Suprapubic skin (tissue), 4 donors: Measurements from ENCODE around the gene PKN2. TPM values are rescaled to one million over a fixed set of nuclear protein-coding genes. Genes with fewer than 3 reads are reported as not detected.

Source experiments
- DNase-seq, 2 donors: peaks; one replicate each; pipeline ENCODE4 v3.0.0-alpha.2; 2019; ENCODE audit warnings: low spot score in 2 of 2
- H3K27ac ChIP-seq: fragments of 200-600 bp; sonication (generic); one replicate; pipeline ENCODE4 v1.5.1; 2019
- H3K27me3 ChIP-seq: fragments of 200-600 bp; sonication (generic); one replicate; pipeline ENCODE4 v1.5.1; 2019
- H3K36me3 ChIP-seq: fragments of 200-600 bp; sonication (generic); one replicate; pipeline ENCODE4 v1.5.1; 2019
- H3K4me1 ChIP-seq: fragments of 200-600 bp; sonication (generic); one replicate; pipeline ENCODE4 v1.5.1; 2019
- H3K4me3 ChIP-seq: fragments of 200-600 bp; sonication (generic); one replicate; pipeline ENCODE4 v1.5.1; 2019; ENCODE audit warnings: mild to moderate bottlenecking
- H3K9me3 ChIP-seq: fragments of 200-600 bp; sonication (generic); one replicate; pipeline ENCODE4 v1.5.1; 2019
- EP300 ChIP-seq: sonication (generic); formaldehyde crosslinking; IDR thresholded peaks from one replicate; pipeline ENCODE4 v1.6.1; 2017; ENCODE audit warnings: antibody characterized with exemption
- POLR2A ChIP-seq, 2 donors: fragments of 450-650 bp; IDR thresholded peaks; one replicate each; pipeline ENCODE4 v1.6.1; 2017; ENCODE audit warnings: antibody characterized with exemption in 2 of 2, mild to moderate bottlenecking in 2 of 2, moderate library complexity in 2 of 2
- POLR2AphosphoS5 ChIP-seq, 3 donors: sonication (generic); formaldehyde crosslinking; IDR thresholded peaks; one replicate each; pipeline ENCODE4 v1.6.1; 2017; ENCODE audit warnings: antibody characterized with exemption in 3 of 3
- WGBS: methylation state at CpG from one replicate; pipeline ENCODE4 v1.1.5; 2018; 5-methylcytosine and 5-hydroxymethylcytosine counted together
- total RNA-seq, 4 donors: library from RNA; depleted of rRNA; stranded (reverse); fragments of >200 nt; gene quantifications; one replicate each; pipeline ENCODE4 v1.1.0, GENCODE V29; 2016
- TF ChIP-seq, protein P1 (sequence below), 2 donors: fragments of 200-600 bp in 1 of 2; fragments of 450-650 bp in 1 of 2; sonication (generic) in 1 of 2; IDR thresholded peaks; one replicate each; pipeline ENCODE4 v1.5.1; 2016 to 2019; ENCODE audit warnings: antibody characterized with exemption in 2 of 2, mild to moderate bottlenecking in 1 of 2, moderate library complexity in 1 of 2

PKN2 gene
- total RNA-seq, 4 donors from 2014 or later, result 17.7 to 68.2 (median 33.6) TPM

DNA sequence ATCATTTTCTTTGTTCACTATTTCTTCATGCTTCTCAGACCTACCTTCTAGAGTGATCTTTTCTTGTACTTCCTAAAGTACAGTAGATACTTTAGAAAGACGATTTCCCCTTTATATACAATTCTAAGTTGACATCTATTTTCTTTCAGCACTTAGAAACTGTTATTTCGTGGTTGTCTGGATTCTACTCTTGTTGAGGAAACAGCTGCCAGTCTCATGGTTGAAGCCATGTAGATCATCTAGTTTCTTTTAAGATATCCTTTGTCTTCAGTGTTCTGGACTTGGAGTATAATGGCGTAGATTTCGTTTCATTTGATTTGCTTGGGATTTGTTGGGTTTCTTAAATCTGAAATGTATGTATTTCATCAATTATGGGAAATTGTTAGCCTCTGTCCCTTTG is 67.6 kb downstream of the PKN2 start:
- WGBS, result 92% methylated on average over 4 of the region's 4 CpGs
- no peak overlapping the region for H3K27ac ChIP-seq
- no peak for DNase-seq
- no peak overlapping the region for H3K4me3 ChIP-seq
- no peaks in the 10 kb centered on the region for H3K9me3 ChIP-seq
- TF ChIP-seq POLR2A (IDR thresholded peaks at IDR 0.05), result no peak
- TF ChIP-seq EP300, result no peak
- no peak for TF ChIP-seq POLR2AphosphoS5 (IDR thresholded peaks at IDR 0.05)
- TF ChIP-seq, protein P1, sequence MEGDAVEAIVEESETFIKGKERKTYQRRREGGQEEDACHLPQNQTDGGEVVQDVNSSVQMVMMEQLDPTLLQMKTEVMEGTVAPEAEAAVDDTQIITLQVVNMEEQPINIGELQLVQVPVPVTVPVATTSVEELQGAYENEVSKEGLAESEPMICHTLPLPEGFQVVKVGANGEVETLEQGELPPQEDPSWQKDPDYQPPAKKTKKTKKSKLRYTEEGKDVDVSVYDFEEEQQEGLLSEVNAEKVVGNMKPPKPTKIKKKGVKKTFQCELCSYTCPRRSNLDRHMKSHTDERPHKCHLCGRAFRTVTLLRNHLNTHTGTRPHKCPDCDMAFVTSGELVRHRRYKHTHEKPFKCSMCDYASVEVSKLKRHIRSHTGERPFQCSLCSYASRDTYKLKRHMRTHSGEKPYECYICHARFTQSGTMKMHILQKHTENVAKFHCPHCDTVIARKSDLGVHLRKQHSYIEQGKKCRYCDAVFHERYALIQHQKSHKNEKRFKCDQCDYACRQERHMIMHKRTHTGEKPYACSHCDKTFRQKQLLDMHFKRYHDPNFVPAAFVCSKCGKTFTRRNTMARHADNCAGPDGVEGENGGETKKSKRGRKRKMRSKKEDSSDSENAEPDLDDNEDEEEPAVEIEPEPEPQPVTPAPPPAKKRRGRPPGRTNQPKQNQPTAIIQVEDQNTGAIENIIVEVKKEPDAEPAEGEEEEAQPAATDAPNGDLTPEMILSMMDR (IDR thresholded peaks at IDR 0.05), result no peak
- no peaks in the 10 kb centered on the region for H3K27me3 ChIP-seq
- H3K36me3 ChIP-seq, result no peaks in the 10 kb centered on the region
- H3K4me1 ChIP-seq, result no peaks in the 10 kb centered on the region

DNA sequence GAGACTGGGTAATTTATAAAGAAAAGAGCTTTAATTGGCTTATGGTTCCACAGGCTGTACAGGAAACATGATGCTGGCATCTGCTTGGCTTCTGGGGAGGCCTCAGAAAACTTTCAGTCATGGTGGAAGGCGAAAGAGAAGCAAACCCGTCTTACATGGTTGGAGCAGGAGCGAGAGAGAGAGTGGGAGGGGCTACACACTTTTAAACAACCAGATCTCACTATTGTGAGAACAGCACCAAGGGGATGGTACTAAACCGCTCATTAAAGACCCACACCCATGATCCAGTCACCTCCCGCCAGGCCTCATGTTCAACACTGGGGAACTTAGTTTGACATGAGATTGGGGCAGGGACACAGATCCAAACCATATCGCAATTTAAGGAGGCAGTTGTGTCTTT is 69.4 kb downstream of the PKN2 start:
- no peaks in the 10 kb centered on the region for H3K27me3 ChIP-seq
- 95% methylated on average over 6 of the region's 6 CpGs for WGBS
- no peaks in the 10 kb centered on the region for H3K36me3 ChIP-seq

DNA sequence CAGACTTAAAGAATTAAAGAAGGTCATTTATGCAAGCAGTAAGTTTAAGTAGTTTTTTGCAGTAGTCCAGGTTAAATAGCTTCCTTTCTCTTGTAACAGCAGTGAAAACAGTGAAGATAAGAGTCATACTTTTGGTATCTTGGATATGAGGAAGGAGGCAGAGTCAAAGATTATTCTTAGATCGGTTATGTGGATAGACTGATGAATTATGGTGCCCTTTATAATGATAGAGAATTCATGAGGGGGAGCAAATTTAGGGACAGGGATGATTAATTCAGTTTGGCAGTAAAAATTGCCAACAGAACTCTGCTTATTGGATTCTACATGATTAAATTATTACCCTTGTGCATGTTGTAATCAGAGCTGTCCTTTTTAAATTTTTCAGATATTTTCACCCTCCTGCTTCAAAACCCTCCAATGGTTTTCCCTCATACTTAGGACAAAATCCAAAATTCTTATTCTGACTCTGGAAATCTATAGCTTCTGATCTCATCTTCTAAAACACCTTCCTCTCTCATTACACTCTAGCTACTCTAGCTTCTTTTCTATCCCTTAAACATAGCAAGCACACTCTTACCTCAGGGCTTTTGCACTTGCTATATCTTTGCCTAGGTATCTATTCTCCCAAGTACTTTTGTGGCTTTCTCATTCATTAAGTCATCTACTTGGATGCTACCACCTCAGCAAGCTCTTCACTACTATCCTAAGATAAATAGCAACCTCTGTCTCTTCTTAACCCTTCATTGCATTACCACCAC is 79.8 kb downstream of the PKN2 start:
- H3K27me3 ChIP-seq, result no peaks in the 10 kb centered on the region
- 58% methylated on average over 1 of the region's 1 CpG for WGBS
- H3K9me3 ChIP-seq, result no peaks in the 10 kb centered on the region
- H3K4me3 ChIP-seq, result no peak overlapping the region
- H3K36me3 ChIP-seq, result peaks cover 8% of the 10 kb centered on the region
- no peak for TF ChIP-seq POLR2AphosphoS5 (IDR thresholded peaks at IDR 0.05)
- no peak for TF ChIP-seq POLR2A (IDR thresholded peaks at IDR 0.05)
- TF ChIP-seq, protein P1 (IDR thresholded peaks at IDR 0.05), result no peak
- no peak for TF ChIP-seq EP300
- no peaks in the 10 kb centered on the region for H3K4me1 ChIP-seq
- H3K27ac ChIP-seq, result no peak overlapping the region
- no peak for DNase-seq

More for the DNA sequence above, 69.4 kb downstream of the PKN2 start:
- no peak overlapping the region for H3K27ac ChIP-seq
- no peak for DNase-seq
- H3K9me3 ChIP-seq, result no peaks in the 10 kb centered on the region
- H3K4me3 ChIP-seq, result no peak overlapping the region
- TF ChIP-seq POLR2AphosphoS5 (IDR thresholded peaks at IDR 0.05), result no peak
- no peak for TF ChIP-seq EP300
- TF ChIP-seq, protein P1 (IDR thresholded peaks at IDR 0.05), result no peak
- TF ChIP-seq POLR2A (IDR thresholded peaks at IDR 0.05), result no peak
- H3K4me1 ChIP-seq, result no peaks in the 10 kb centered on the region

DNA sequence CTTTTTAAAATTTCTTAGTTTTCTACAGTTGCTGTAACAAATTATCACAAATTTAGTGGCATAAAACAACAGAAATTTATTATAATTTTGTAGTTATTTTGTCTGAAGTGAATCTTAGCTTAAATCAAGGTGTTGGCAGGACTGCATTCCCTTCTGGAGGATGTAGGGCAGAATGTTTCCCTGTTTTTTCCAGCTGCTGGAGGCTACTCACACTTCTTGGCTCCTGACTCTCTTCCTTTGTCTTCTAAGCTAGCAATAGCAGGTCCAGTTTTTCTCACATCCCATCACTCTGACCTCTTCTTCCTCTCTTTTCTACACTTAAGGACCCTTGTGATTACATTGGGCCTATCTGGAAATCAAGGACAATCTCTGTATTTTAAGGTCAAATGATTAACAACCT is 84.1 kb downstream of the PKN2 start:
- no peaks in the 10 kb centered on the region for H3K4me1 ChIP-seq
- TF ChIP-seq POLR2AphosphoS5 (IDR thresholded peaks at IDR 0.05) (no peak), POLR2A (IDR thresholded peaks at IDR 0.05) (no peak), EP300 (no peak)
- TF ChIP-seq, protein P1 (IDR thresholded peaks at IDR 0.05), result no peak
- H3K4me3 ChIP-seq, result no peak overlapping the region
- no peaks in the 10 kb centered on the region for H3K9me3 ChIP-seq
- no peak for DNase-seq
- no peak overlapping the region for H3K27ac ChIP-seq
- no peaks in the 10 kb centered on the region for H3K27me3 ChIP-seq
- peaks cover 25% of the 10 kb centered on the region for H3K36me3 ChIP-seq

DNA sequence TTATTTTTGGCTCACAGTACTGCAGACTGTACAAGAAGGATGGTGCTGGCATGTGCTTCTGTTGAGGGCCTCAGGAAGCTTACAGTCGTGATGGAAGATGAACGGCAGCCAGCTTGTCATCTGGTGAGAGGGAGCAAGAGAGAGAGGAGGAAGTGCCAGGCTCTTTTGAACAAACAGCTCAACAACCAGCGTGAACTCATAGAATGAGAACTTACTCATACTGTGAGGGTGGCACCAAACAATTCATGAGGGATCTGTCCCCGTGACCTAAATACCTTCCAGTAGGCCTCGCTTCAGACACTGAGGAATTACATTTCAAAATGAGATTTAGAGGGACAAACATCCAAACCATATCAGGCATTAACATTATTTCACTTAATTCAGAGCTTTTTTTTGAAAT is 84.7 kb downstream of the PKN2 start:
- H3K9me3 ChIP-seq, result no peaks in the 10 kb centered on the region
- no peaks in the 10 kb centered on the region for H3K4me1 ChIP-seq
- 91% methylated on average over 5 of the region's 5 CpGs for WGBS
- no peak overlapping the region for H3K27ac ChIP-seq
- H3K4me3 ChIP-seq, result no peak overlapping the region
- H3K36me3 ChIP-seq, result peaks cover 31% of the 10 kb centered on the region
- H3K27me3 ChIP-seq, result no peaks in the 10 kb centered on the region
- DNase-seq, result no peak
- TF ChIP-seq POLR2AphosphoS5 (IDR thresholded peaks at IDR 0.05), result no peak
- no peak for TF ChIP-seq POLR2A (IDR thresholded peaks at IDR 0.05)
- TF ChIP-seq, protein P1 (IDR thresholded peaks at IDR 0.05), result no peak
- TF ChIP-seq EP300, result no peak
